ENCODE results near the gene LCE3A. TPM values are rescaled to one million over a fixed set of nuclear protein-coding genes. Genes with fewer than 3 reads are reported as not detected.

LCE3A gene
- total and polyA plus RNA-seq, 2 of the 4 experiments (the other 2 are of a cell fraction), result not detected

DNA sequence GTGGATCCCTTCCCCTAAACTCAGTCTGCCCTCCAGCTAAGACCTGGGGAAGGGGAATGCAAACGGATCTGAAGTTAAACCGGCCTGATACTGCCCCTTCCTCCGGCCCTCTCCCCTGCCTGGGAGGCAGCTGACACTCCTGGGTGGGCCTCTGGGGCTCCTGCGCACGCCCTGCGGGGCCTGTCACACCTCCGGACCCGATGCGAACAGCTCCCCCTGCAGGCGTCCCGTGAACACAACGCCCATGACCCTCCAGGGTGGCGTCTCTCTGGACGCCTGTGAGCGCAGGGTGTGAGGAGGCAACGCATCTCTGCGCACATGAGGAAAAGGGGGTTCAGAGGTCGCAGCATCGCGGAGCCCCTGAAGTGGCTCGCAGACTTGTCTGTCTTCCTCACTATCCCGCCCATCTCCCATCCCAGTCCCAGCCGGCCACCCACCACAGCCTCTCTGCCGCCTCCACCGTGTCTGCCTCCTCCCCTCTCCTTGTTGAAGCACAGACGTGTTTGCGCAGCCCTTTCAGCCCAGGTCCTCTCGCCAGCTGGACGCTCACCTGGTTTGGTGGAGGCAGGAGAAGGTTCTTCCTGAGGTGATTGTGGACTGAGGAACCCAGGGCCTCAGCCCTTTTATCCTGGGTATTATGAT is 421 bp upstream of the LCE3A start:
- ATAC-seq (ENCODE audit: low read depth), result no peak
- dilution Hi-C loops (cut with HindIII; ENCODE audit: low sequenced_read_pairs, unreplicated experiment), result no loop called here

More for the DNA sequence above, 421 bp upstream of the LCE3A start:
- Histone ChIP-seq H3K9me1 (ENCODE audit: insufficient read depth, low read length) (no peaks in the 10 kb centered on the region), H2BK5ac (ENCODE audit: low read depth, low read length, poor library complexity, severe bottlenecking) (no peak overlapping the region), H2AFZ (replicated peaks; ENCODE audit: low read length, poor library complexity) (no peak overlapping the region), H2BK120ac (ENCODE audit: low read depth, low read length) (no peak overlapping the region), H4K8ac (ENCODE audit: low read depth in 2 of 2, low read length in 2 of 2) (no peak overlapping the region), H3K56ac (ENCODE audit: extremely low read depth, insufficient read depth, low read length) (no peak overlapping the region), H3K79me1 (ENCODE audit: low read depth in 1 of 2, low read length in 2 of 2) (no peaks in the 10 kb centered on the region), H4K20me1 (ENCODE audit: insufficient read depth, low read length) (no peaks in the 10 kb centered on the region), H3K4me3 (ENCODE audit: insufficient read depth, low read depth, low read length) (no peak overlapping the region), H4K5ac (ENCODE audit: low read depth, low read length) (no peak overlapping the region), H3K23ac (ENCODE audit: low read depth, low read length) (no peak overlapping the region), H3K4me2 (ENCODE audit: low read depth, low read length) (no peak overlapping the region), H2AK9ac (replicated peaks; ENCODE audit: low read depth, low read length, poor library complexity) (no peak overlapping the region), H3K9ac (ENCODE audit: low read depth, low read length) (no peak overlapping the region), H4K91ac (ENCODE audit: insufficient read depth, low read depth, low read length) (no peak overlapping the region), H3K18ac (ENCODE audit: low read depth, low read length) (no peak overlapping the region), H2BK15ac (ENCODE audit: low read depth, low read length) (no peak overlapping the region), H3K4ac (ENCODE audit: low read depth, low read length) (no peak overlapping the region), H3K9me3 (ENCODE audit: control insufficient read depth, insufficient read depth, low read length) (peaks cover 3% of the 10 kb centered on the region), H2AK5ac (ENCODE audit: low read depth, low read length) (no peak overlapping the region), H3K27ac (ENCODE audit: insufficient read depth, low read length) (no peak overlapping the region), H3K14ac (replicated peaks; ENCODE audit: low read depth, low read length) (no peak overlapping the region), H3K36me3 (ENCODE audit: control insufficient read depth, insufficient read depth, low read length) (no peaks in the 10 kb centered on the region), H3K27me3 (ENCODE audit: control insufficient read depth, insufficient read depth, low read length) (no peaks in the 10 kb centered on the region), H3K4me1 (ENCODE audit: control insufficient read depth, insufficient read depth, low read length) (no peaks in the 10 kb centered on the region), H2BK20ac (ENCODE audit: low read depth, low read length) (no peak overlapping the region)
- WGBS, 2 experiments (ENCODE audit: extremely low coverage in 2 of 2, insufficient read length in 1 of 2), result 7% methylated on average over 9 of the region's 29 CpGs; no CpG with 5 or more reads in 1 of the 2 experiments
- intact Hi-C loops (cut with micrococcal nuclease), result no loop called here
- CTCF ChIA-PET, result no interaction called here
- TF ChIP-seq CEBPB (IDR thresholded peaks at IDR 0.05; ENCODE audit: low read depth, low read length) (no peak), CTCF (conservative IDR thresholded peaks at IDR 0.05; ENCODE audit: low read depth, low read length) (0 out of 2 replicates have a peak, but pooled peaks have one; percentile 3), NFE2L2 (IDR thresholded peaks at IDR 0.05; ENCODE audit: low read depth, low read length) (no peak), POLR2A (IDR thresholded peaks at IDR 0.05; ENCODE audit: low read depth, low read length) (no peak)
- TF ChIP-seq, protein P1, sequence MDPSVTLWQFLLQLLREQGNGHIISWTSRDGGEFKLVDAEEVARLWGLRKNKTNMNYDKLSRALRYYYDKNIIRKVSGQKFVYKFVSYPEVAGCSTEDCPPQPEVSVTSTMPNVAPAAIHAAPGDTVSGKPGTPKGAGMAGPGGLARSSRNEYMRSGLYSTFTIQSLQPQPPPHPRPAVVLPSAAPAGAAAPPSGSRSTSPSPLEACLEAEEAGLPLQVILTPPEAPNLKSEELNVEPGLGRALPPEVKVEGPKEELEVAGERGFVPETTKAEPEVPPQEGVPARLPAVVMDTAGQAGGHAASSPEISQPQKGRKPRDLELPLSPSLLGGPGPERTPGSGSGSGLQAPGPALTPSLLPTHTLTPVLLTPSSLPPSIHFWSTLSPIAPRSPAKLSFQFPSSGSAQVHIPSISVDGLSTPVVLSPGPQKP (IDR thresholded peaks at IDR 0.05; ENCODE audit: borderline replicate concordance, low read depth, low read length), result no peak
- in situ Hi-C loops (cut with MboI; ENCODE audit: low sequenced_read_pairs), result loop anchor here (10.0 kb wide), 1 partner anchor 49 kb away; no protein-coding TSS in a partner anchor
- POLR2A ChIA-PET (ENCODE audit: unreplicated experiment), result no interaction called here
- BruUV-seq (replicated peaks), result no TSS peak
- no peak for DNase-seq
